Measurements from ENCODE around the gene FGF12.
"Not testable (repeated sequence)": the region's sequence is repeated elsewhere in the genome, so short reads cannot be mapped to it uniquely, and the experiment has no call there.

DNA sequence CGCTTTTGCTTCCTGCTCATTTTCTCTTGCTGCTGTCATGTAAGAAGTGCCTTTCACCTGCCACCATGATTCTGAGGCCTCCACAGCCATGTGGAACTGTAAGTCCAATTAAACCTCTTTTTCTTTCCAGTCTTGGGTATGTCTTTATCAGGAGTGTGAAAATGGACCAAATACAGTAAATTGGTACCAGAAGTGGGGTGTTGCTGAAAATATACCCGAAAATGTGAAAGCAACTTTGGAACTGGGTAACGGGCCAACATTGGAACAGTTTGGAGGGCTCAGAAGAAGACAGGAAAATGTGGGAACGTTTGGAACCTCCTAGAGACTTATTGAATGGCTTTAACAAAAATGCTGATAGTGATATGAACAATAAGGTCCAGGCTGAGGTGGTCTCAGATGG is 47.0 kb upstream of the FGF12 start:
- not testable (repeated sequence) for TF ChIP-seq ZNF274 (IDR thresholded peaks at IDR 0.05; ENCODE audit: low read depth, low read length); SUZ12 (IDR thresholded peaks at IDR 0.05; ENCODE audit: extremely low read depth, insufficient read depth, insufficient read length); YY1 (IDR thresholded peaks at IDR 0.05; ENCODE audit: insufficient read depth, insufficient read length)
